Astrocyte of the cerebellum (primary cell): ENCODE data around the gene HOOK2.

ENCODE experiments used
- DNase-seq: peaks from one replicate; pipeline ENCODE4 v3.0.0-alpha.2; 2011; ENCODE audit warnings: low read depth
- H3K4me3 ChIP-seq: 2 replicates; pipeline ENCODE4 v1.5.1; 2011; ENCODE audit warnings: mild to moderate bottlenecking, low read depth, low read length, moderate library complexity
- in situ Hi-C: cut with HindIII; loops from 2 replicates; pipeline ENCODE4 v1.10.0; 2017; ENCODE audit warnings: low sequenced_read_pairs
- TF ChIP-seq, protein P1 (sequence below): IDR thresholded peaks from 2 replicates; pipeline ENCODE4 v1.5.1; 2012; ENCODE audit warnings: low read length, low read depth, moderate library complexity, mild to moderate bottlenecking; ENCODE audit errors: missing control alignments

Gene HOOK2

DNA sequence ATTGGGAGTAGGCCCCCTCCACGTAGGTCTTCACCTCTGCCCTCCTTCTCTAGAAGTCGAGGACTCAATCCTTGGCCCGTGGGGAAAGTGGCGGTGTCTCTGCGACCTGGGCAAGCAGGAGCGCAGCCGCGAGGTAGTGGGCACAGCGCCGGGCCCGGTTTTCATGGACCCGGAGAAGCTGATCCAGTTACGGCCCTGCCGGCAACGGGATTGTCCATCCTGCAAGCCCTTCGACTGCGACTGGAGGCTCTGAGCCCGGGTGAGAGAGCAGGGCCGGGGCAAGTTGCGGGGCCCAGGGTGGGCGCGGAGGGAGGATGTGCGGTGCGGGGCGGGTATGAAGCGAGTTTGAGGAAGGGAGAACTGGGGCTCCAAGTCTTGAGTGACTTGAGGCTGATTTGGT is 28.7 kb upstream of the HOOK2 start:
- TF ChIP-seq, protein P1, sequence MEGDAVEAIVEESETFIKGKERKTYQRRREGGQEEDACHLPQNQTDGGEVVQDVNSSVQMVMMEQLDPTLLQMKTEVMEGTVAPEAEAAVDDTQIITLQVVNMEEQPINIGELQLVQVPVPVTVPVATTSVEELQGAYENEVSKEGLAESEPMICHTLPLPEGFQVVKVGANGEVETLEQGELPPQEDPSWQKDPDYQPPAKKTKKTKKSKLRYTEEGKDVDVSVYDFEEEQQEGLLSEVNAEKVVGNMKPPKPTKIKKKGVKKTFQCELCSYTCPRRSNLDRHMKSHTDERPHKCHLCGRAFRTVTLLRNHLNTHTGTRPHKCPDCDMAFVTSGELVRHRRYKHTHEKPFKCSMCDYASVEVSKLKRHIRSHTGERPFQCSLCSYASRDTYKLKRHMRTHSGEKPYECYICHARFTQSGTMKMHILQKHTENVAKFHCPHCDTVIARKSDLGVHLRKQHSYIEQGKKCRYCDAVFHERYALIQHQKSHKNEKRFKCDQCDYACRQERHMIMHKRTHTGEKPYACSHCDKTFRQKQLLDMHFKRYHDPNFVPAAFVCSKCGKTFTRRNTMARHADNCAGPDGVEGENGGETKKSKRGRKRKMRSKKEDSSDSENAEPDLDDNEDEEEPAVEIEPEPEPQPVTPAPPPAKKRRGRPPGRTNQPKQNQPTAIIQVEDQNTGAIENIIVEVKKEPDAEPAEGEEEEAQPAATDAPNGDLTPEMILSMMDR = no peak
- no peak overlapping the region for H3K4me3 ChIP-seq
- in situ Hi-C loops = no loop called here
- no peak for DNase-seq

GRCh38 chr19:12802267-12803106 is 27.1 kb upstream of the HOOK2 start:
- in situ Hi-C loops = no loop called here
- TF ChIP-seq, protein P1 = no peak
- peak overlapping the region; percentile 88 for H3K4me3 ChIP-seq
- no peak for DNase-seq

GRCh38 chr19:12801466-12802266 is 26.3 kb upstream of the HOOK2 start, which contains the start of the genes PRDX2 and THSD8:
PRDX2 (minus strand) TSS chr19:12801800; CDS start chr19:12801261, 539 bp downstream.
THSD8 (plus strand) TSS chr19:12802069; CDS start chr19:12802072, 3 bp downstream.
- in situ Hi-C loops = no loop called here
- peak within 1 kb of the TSS; percentile 88 for H3K4me3 ChIP-seq
- no peak for DNase-seq
- TF ChIP-seq, protein P1 = peak; percentile 9

DNA sequence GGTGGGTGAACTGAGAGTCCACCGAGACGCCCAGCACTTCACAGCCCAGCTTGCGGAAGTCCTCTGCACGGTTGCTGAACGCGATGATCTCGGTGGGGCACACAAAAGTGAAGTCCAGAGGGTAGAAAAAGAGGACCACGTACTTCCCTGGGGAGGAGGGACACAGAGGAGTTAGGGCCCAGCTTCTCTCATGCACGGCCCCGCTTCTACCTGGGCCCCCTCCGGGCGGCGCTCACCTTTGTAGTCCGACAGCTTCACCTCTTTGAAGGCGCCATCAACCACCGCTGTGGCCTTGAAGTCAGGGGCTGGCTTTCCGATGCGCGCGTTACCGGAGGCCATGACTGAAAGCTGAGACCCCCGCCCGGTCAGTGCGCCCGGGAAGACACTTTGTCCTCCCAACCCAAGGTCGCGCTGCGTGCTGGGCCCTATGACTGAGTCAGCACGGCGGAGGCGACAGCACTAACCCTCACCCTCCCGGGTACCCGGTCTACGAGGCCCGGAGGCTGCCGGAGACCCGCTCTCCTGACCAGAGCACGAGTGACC is 25.6 kb upstream of the HOOK2 start:
- TF ChIP-seq, protein P1 = no peak
- no peak for DNase-seq
- in situ Hi-C loops = no loop called here
- H3K4me3 ChIP-seq = peak overlapping the region; percentile 88

DNA sequence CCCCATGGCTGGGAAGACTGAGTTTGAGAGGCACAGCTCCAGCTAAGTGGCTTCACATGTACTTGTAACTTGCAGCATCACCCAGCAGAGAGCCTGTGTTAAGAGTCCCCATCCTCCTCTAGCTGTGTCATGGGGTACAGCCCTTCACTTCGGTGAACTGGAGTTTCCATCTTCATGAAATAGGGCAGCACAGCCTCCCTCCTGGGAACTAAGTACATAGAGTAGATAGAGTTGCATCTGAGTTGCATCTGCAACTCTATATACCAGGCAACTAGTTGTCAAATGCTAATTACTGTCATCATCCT is 25.1 kb upstream of the HOOK2 start:
- in situ Hi-C loops = no loop called here

More for the DNA sequence above, 25.1 kb upstream of the HOOK2 start:
- peak overlapping the region; percentile 88 for H3K4me3 ChIP-seq
- no peak for DNase-seq
- TF ChIP-seq, protein P1 = no peak
